Measurements from ENCODE around the gene CABP7.

Gene CABP7

GRCh38 chr22:29719899-29720645 lies at the start of gene CABP7:
TSS of gene CABP7 (plus strand) at chr22:29720003. CDS start at chr22:29720425, 422 bp downstream.
- intact Hi-C loops (cut with DNase I) = no loop called here
- no peak for DNase-seq

GRCh38 chr22:29670626-29671025 lies 49.2 kb upstream of the CABP7 start:
- intact Hi-C loops (cut with DNase I) = no loop called here
- peak in 1 of 10 donors; percentile 39 for DNase-seq

GRCh38 chr22:29673361-29674066 lies 46.3 kb upstream of the CABP7 start:
- intact Hi-C loops (cut with DNase I) = no loop called here
- peak in 1 of 10 donors; percentile 55 for DNase-seq

GRCh38 chr22:29674121-29674520 lies 45.7 kb upstream of the CABP7 start:
- intact Hi-C loops (cut with DNase I) = no loop called here

GRCh38 chr22:29679316-29679715 lies 40.5 kb upstream of the CABP7 start:
- intact Hi-C loops (cut with DNase I) = no loop called here
- no peak for DNase-seq

More at GRCh38 chr22:29674121-29674520, 45.7 kb upstream of the CABP7 start:
- DNase-seq = peak in 1 of 10 donors; percentile 49

GRCh38 chr22:29683536-29683935 lies 36.3 kb upstream of the CABP7 start:
- intact Hi-C loops (cut with DNase I) = no loop called here
- DNase-seq = peak in 1 of 10 donors; percentile 16

GRCh38 chr22:29684244-29684643 lies 35.6 kb upstream of the CABP7 start:
- intact Hi-C loops (cut with DNase I) = no loop called here
- peak in 2 of 10 donors; percentile 12 to 62 for DNase-seq

GRCh38 chr22:29689206-29689879 lies 30.5 kb upstream of the CABP7 start:
- no peak for DNase-seq

GRCh38 chr22:29689880-29690213 lies 30.0 kb upstream of the CABP7 start:
- DNase-seq = peak; percentile 74 to 97 (median 84)
- intact Hi-C loops (cut with DNase I) = loop anchor here (2.0 to 10.0 kb wide), 3 partner anchors 77 to 399 kb away; partner anchors contain the start of genes UQCR10 and ZMAT5

More at GRCh38 chr22:29689206-29689879, 30.5 kb upstream of the CABP7 start:
- intact Hi-C loops (cut with DNase I) = no loop called here

GRCh38 chr22:29690476-29690875 lies 29.3 kb upstream of the CABP7 start:
- no peak for DNase-seq
- intact Hi-C loops (cut with DNase I) = loop anchor here (2.0 to 10.0 kb wide), 3 partner anchors 77 to 398 kb away; partner anchors contain the start of genes UQCR10 and ZMAT5

- peak in 1 of 10 donors; percentile 82 for DNase-seq
- intact Hi-C loops (cut with DNase I) = loop anchor here (2.0 to 10.0 kb wide), 3 partner anchors 76 to 397 kb away; partner anchors contain the start of genes UQCR10 and ZMAT5
Observed at GRCh38 chr22:29691636-29692326, 28.0 kb upstream of the CABP7 start.

- intact Hi-C loops (cut with DNase I) = loop anchor here (5.0 to 10.0 kb wide), 2 partner anchors 75 to 313 kb away; partner anchors contain the start of genes UQCR10 and ZMAT5
- DNase-seq = no peak
Observed at GRCh38 chr22:29692327-29692640, 27.5 kb upstream of the CABP7 start.

GRCh38 chr22:29693161-29693560 lies 26.6 kb upstream of the CABP7 start:
- intact Hi-C loops (cut with DNase I) = loop anchor here (5.0 to 10.0 kb wide), 2 partner anchors 74 to 312 kb away; partner anchors contain the start of genes UQCR10 and ZMAT5
- DNase-seq = peak in 1 of 10 donors; percentile 64

- peak in 1 of 10 donors; percentile 73 for DNase-seq
- intact Hi-C loops (cut with DNase I) = loop anchor here (5.0 to 10.0 kb wide), 2 partner anchors 74 to 311 kb away; partner anchors contain the start of genes UQCR10 and ZMAT5
Observed at GRCh38 chr22:29693671-29694070, 26.1 kb upstream of the CABP7 start.

- intact Hi-C loops (cut with DNase I) = loop anchor here (10.0 kb wide), 1 partner anchor 309 kb away; no protein-coding TSS in a partner anchor
- DNase-seq = peak in 9 of 10 donors; percentile 58 to 96 (median 71)
Observed at GRCh38 chr22:29695129-29695926, 24.5 kb upstream of the CABP7 start.

GRCh38 chr22:29697853-29698598 lies 21.8 kb upstream of the CABP7 start:
- intact Hi-C loops (cut with DNase I) = loop anchor here (10.0 kb wide), 1 partner anchor 307 kb away; no protein-coding TSS in a partner anchor
- DNase-seq = no peak

GRCh38 chr22:29700206-29700899 lies 19.4 kb upstream of the CABP7 start:
- peak in 1 of 10 donors; percentile 83 for DNase-seq
- intact Hi-C loops (cut with DNase I) = no loop called here

- no peak for DNase-seq
Observed at GRCh38 chr22:29700900-29701154, 19.0 kb upstream of the CABP7 start.

More at GRCh38 chr22:29700900-29701154, 19.0 kb upstream of the CABP7 start:
- intact Hi-C loops (cut with DNase I) = no loop called here
